HepG2 (cell line): ENCODE results near the gene ZNF512B. TPM values are rescaled to one million over a fixed set of nuclear protein-coding genes. Genes with fewer than 3 reads are reported as not detected.

Experiments
- ARHGAP35 ChIP-seq: sonication (generic); formaldehyde crosslinking; IDR thresholded peaks from 2 replicates; pipeline ENCODE4 v1.9.0; 2022; ENCODE audit warnings: mild to moderate bottlenecking, inconsistent platforms, moderate library complexity, missing genetic modification reagents, borderline replicate concordance
- GZF1 ChIP-seq: sonication (generic); formaldehyde crosslinking; IDR thresholded peaks from 2 replicates; pipeline ENCODE4 v1.5.1; 2020; ENCODE audit warnings: mild to moderate bottlenecking, missing genetic modification reagents
- KLF11 ChIP-seq: IDR thresholded peaks from 2 replicates; pipeline ENCODE4 v1.6.1; 2016; ENCODE audit warnings: missing compliant biosample characterization
- MED1 ChIP-seq: sonication (generic); formaldehyde crosslinking; IDR thresholded peaks from 2 replicates; pipeline ENCODE4 v1.4.0; 2020; ENCODE audit warnings: missing genetic modification reagents
- MED8 ChIP-seq: sonication (generic); formaldehyde crosslinking; IDR thresholded peaks from 2 replicates; pipeline ENCODE4 v1.8.1; 2023; ENCODE audit warnings: mild to moderate bottlenecking, missing genetic modification reagents; ENCODE audit not compliant: insufficient replicate concordance
- MIXL1 ChIP-seq: IDR thresholded peaks from 2 replicates; pipeline ENCODE4 v1.6.1; 2016
- MTA3 ChIP-seq: sonication (generic); formaldehyde crosslinking; IDR thresholded peaks from 2 replicates; pipeline ENCODE4 v1.4.0; 2020; ENCODE audit warnings: missing genetic modification reagents
- NR2C2 ChIP-seq: sonication (generic); formaldehyde crosslinking; IDR thresholded peaks from 2 replicates; pipeline ENCODE4 v1.4.0; 2020; ENCODE audit warnings: missing genetic modification reagents, mild to moderate bottlenecking, moderate library complexity, borderline replicate concordance
- RXRA ChIP-seq: sonication (generic); formaldehyde crosslinking; IDR thresholded peaks from 2 replicates; pipeline ENCODE4 v1.5.1; 2020; ENCODE audit warnings: missing genetic modification reagents
- SIX1 ChIP-seq: sonication (generic); formaldehyde crosslinking; IDR thresholded peaks from 2 replicates; pipeline ENCODE4 v1.4.0; 2020; ENCODE audit warnings: missing genetic modification reagents, borderline replicate concordance
- SKI ChIP-seq: fragments of 450-650 bp; IDR thresholded peaks from one replicate; pipeline ENCODE4 v1.6.1; 2018; ENCODE audit warnings: mild to moderate bottlenecking; ENCODE audit not compliant: partially characterized antibody
- SMC3 ChIP-seq: IDR thresholded peaks from 2 replicates; pipeline ENCODE4 v1.6.1; 2011; ENCODE audit warnings: low read length, improper control_type of control experiment
- TSC22D2 ChIP-seq: sonication (generic); formaldehyde crosslinking; IDR thresholded peaks from 2 replicates; pipeline ENCODE4 v1.5.1; 2020; ENCODE audit warnings: missing genetic modification reagents, mild to moderate bottlenecking, borderline replicate concordance
- WIZ ChIP-seq: sonication (generic); formaldehyde crosslinking; IDR thresholded peaks from 2 replicates; pipeline ENCODE4 v1.5.1; 2020; ENCODE audit warnings: mild to moderate bottlenecking, missing genetic modification reagents
- ZFX ChIP-seq: sonication (generic); formaldehyde crosslinking; IDR thresholded peaks from 2 replicates; pipeline ENCODE4 v1.4.0; 2020; ENCODE audit warnings: mild to moderate bottlenecking, low read depth, missing genetic modification reagents, moderate library complexity
- ZNF235 ChIP-seq: sonication (generic); formaldehyde crosslinking; IDR thresholded peaks from 2 replicates; pipeline ENCODE4 v1.8.1; 2023; ENCODE audit warnings: mild to moderate bottlenecking, missing genetic modification reagents, borderline replicate concordance
- ZNF30 ChIP-seq: sonication (generic); formaldehyde crosslinking; IDR thresholded peaks from 2 replicates; pipeline ENCODE4 v1.5.0; 2020; ENCODE audit warnings: mild to moderate bottlenecking, missing genetic modification reagents
- ZNF44 ChIP-seq: sonication (generic); formaldehyde crosslinking; IDR thresholded peaks from 2 replicates; pipeline ENCODE4 v1.5.1; 2020; ENCODE audit warnings: mild to moderate bottlenecking, missing genetic modification reagents
- ZNF569 ChIP-seq: sonication (generic); formaldehyde crosslinking; IDR thresholded peaks from 2 replicates; pipeline ENCODE4 v1.5.0; 2020; ENCODE audit warnings: mild to moderate bottlenecking, missing genetic modification reagents, moderate library complexity, borderline replicate concordance
- ZNF678 ChIP-seq: sonication (generic); formaldehyde crosslinking; IDR thresholded peaks from 2 replicates; pipeline ENCODE4 v1.4.0; 2020; ENCODE audit warnings: mild to moderate bottlenecking, missing genetic modification reagents
- ZNF776 ChIP-seq: sonication (generic); formaldehyde crosslinking; IDR thresholded peaks from 2 replicates; pipeline ENCODE4 v1.4.0; 2020; ENCODE audit warnings: mild to moderate bottlenecking, missing genetic modification reagents
- ZNF781 ChIP-seq: sonication (generic); formaldehyde crosslinking; IDR thresholded peaks from 2 replicates; pipeline ENCODE4 v1.5.1; 2020; ENCODE audit warnings: borderline replicate concordance, mild to moderate bottlenecking, missing genetic modification reagents; ENCODE audit errors: not compliant biosample characterization
- polyA plus RNA-seq, 8 experiments: library from polyadenylated mRNA; depleted of rRNA in 3 of 8; stranded (reverse) in 7 of 8; unstranded in 1 of 8; fragments of >200 nt; fragmentation: Illumina TruSeq in 4 of 8; extraction: Trizol in 4 of 8; gene quantifications; 2 replicates each; pipeline versions ENCODE4 v1.2.1 to v1.2.3, GENCODE V29; 2011 to 2016; ENCODE audit warnings: low read depth in 4 of 8, missing spikeins in 1 of 8, mixed read lengths in 1 of 8; ENCODE audit not compliant: insufficient read depth in 1 of 8
- total RNA-seq, 5 experiments: library from RNA; depleted of rRNA; stranded (reverse); fragments of >200 nt; fragmentation: Illumina TruSeq; extraction: Trizol; gene quantifications; 2 replicates each; pipeline ENCODE4 v1.2.3, GENCODE V29; 2016; ENCODE audit warnings: low read depth in 1 of 5
- TF ChIP-seq, protein P1 (sequence below): sonication (generic); formaldehyde crosslinking; IDR thresholded peaks from 2 replicates; pipeline ENCODE4 v1.4.0; 2020; ENCODE audit warnings: missing genetic modification reagents, mild to moderate bottlenecking, borderline replicate concordance
- TF ChIP-seq, protein P2 (sequence below): sonication (generic); formaldehyde crosslinking; IDR thresholded peaks from 2 replicates; pipeline ENCODE4 v1.8.0; 2022; ENCODE audit warnings: missing genetic modification reagents, low read depth, mild to moderate bottlenecking, borderline replicate concordance
- TF ChIP-seq, protein P3 (sequence below): IDR thresholded peaks from 2 replicates; pipeline ENCODE4 v1.6.1; 2012; ENCODE audit warnings: inconsistent platforms
- TF ChIP-seq, protein P4 (sequence below): sonication (generic); formaldehyde crosslinking; IDR thresholded peaks from 2 replicates; pipeline ENCODE4 v1.8.0; 2023; ENCODE audit warnings: mild to moderate bottlenecking, missing genetic modification reagents

ZNF512B gene
- total and polyA plus RNA-seq, 2 of the 13 experiments (the other 11 are each of a cell fraction or from before 2014, with no cell fraction given) = 11.5 to 30.6 TPM

DNA sequence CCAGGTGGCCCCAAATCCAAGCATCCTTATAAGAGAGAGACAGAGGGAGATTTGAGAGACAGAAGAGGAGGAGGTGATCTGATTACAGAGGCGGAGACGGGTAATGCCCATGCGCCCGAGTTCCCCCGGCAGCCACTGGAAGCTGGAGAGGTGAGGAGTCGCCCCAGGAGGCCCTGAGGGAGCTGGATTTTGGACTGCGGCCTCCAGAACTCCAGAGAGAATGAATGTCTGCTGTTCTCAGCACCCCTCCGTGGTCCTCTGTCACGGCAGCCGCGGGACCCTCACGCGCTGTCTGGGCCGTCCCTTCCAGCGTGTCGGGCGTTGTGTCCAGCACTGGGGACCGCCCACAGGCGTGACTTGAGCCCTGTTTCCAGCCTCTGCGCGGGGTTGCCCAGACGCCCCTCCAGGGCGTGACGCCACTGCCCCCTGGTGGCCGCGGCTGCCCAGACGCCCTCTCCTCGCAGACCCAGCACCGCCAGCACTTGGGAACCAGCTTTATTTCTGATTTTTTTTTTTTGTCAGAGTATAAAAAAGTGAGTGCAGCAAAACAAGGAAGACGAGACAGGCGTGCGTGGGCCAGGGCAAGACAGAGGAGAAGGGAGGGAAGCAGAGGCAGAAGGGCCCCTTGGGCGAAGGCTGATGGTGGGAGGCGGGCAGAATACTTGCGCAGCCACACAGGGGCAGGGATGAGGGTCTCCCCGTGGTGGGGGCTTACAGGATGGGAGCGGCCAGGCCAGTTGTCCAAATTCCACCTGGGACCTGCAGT lies 4.1 kb upstream of the ZNF512B start (continued):
- TF ChIP-seq, protein P1, sequence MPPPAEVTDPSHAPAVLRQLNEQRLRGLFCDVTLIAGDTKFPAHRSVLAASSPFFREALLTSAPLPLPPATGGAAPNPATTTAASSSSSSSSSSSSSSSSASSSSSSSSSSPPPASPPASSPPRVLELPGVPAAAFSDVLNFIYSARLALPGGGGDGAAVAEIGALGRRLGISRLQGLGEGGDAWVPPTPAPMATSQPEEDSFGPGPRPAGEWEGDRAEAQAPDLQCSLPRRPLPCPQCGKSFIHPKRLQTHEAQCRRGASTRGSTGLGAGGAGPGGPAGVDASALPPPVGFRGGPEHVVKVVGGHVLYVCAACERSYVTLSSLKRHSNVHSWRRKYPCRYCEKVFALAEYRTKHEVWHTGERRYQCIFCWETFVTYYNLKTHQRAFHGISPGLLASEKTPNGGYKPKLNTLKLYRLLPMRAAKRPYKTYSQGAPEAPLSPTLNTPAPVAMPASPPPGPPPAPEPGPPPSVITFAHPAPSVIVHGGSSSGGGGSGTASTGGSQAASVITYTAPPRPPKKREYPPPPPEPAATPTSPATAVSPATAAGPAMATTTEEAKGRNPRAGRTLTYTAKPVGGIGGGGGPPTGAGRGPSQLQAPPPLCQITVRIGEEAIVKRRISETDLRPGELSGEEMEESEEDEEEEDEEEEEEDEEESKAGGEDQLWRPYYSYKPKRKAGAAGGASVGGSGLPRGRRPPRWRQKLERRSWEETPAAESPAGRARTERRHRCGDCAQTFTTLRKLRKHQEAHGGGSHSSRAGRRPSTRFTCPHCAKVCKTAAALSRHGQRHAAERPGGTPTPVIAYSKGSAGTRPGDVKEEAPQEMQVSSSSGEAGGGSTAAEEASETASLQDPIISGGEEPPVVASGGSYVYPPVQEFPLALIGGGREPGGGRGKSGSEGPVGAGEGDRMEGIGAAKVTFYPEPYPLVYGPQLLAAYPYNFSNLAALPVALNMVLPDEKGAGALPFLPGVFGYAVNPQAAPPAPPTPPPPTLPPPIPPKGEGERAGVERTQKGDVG (CRISPR knock-in tag) = peak; percentile 74; the same call in 1 of the 2 replicates
- TF ChIP-seq GZF1 (no peak), SKI (peak; percentile 88), ZNF781 (CRISPR knock-in tag) (peak; percentile 86), ZNF569 (CRISPR knock-in tag) (no peak), KLF11 (CRISPR knock-in tag) (peak; percentile 78; the same call in 1 of the 2 replicates), ZNF678 (no peak; the same call in 1 of the 2 replicates), SMC3 (peak; percentile 76; the same call in 1 of the 2 replicates), ZNF235 (CRISPR knock-in tag) (peak; percentile 32; the same call in 1 of the 2 replicates), SIX1 (peak; percentile 36), ZNF776 (CRISPR knock-in tag) (peak; percentile 60; the same call in 1 of the 2 replicates), NR2C2 (CRISPR knock-in tag) (peak; percentile 44; the same call in 1 of the 2 replicates), ZFX (peak; percentile 78), ZNF30 (CRISPR knock-in tag) (peak; percentile 62; the same call in 1 of the 2 replicates), ZNF44 (CRISPR knock-in tag) (peak; percentile 89), MED1 (peak; percentile 85), TSC22D2 (CRISPR knock-in tag) (peak; percentile 76; the same call in 1 of the 2 replicates), MED8 (CRISPR knock-in tag) (peak; percentile 53), WIZ (CRISPR knock-in tag) (0 out of 2 replicates have a peak, but pooled peaks have one; percentile 47), ARHGAP35 (peak; percentile 92; the same call in 1 of the 2 replicates), RXRA (CRISPR knock-in tag) (peak; percentile 79), MIXL1 (peak; percentile 87; the same call in 1 of the 2 replicates), MTA3 (CRISPR knock-in tag) (no peak)
- TF ChIP-seq, protein P2, sequence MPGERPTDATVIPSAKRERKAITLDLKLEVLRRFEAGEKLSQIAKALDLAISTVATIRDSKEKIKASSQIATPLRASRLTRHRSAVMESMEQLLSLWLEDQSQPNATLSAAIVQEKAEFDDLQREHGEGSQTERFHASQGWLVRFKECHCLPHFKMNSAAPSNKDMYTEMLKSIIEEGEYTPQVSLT (CRISPR knock-in tag) = no peak
- TF ChIP-seq, protein P3, sequence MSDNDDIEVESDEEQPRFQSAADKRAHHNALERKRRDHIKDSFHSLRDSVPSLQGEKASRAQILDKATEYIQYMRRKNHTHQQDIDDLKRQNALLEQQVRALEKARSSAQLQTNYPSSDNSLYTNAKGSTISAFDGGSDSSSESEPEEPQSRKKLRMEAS = peak; percentile 93
- TF ChIP-seq, protein P4, sequence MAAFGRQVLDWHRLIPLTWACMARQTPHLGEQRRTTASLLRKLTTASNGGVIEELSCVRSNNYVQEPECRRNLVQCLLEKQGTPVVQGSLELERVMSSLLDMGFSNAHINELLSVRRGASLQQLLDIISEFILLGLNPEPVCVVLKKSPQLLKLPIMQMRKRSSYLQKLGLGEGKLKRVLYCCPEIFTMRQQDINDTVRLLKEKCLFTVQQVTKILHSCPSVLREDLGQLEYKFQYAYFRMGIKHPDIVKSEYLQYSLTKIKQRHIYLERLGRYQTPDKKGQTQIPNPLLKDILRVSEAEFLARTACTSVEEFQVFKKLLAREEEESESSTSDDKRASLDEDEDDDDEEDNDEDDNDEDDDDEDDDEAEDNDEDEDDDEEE = peak; percentile 94
